GM12878 (cell line): ENCODE results near the gene DMRTC2. TPM values are rescaled to one million over a fixed set of nuclear protein-coding genes. Genes with fewer than 3 reads are reported as not detected.

ENCODE experiments used
- ATAC-seq: fragments of 200-7000 bp; cut with Tn5 transposase; 3 replicates; pipeline ENCODE4 v1.9.1; 2020; ENCODE audit warnings: mild to moderate bottlenecking, moderate library complexity
- BruUV-seq: library from RNA; stranded (reverse); fragments of 400-500 nt; replicated peaks from 2 replicates; lab custom pipeline; 2021; lab: Mats Ljungman, UMichigan
- CTCF ChIA-PET: fragments of 300-600 bp; sonication (Branson Sonifier 250); formaldehyde crosslinking; extraction: SDS; loops from one replicate; lab custom pipeline; 2021; ENCODE audit warnings: inconsistent platforms; lab: Yijun Ruan, JAX
- POLR2A ChIA-PET: fragments of 350-600 bp; formaldehyde crosslinking; extraction: SDS; loops from one replicate; lab custom pipeline; 2021; ENCODE audit warnings: inconsistent platforms; lab: Charles Lee
- RAD21 ChIA-PET: fragments of 300-600 bp; sonication (Branson Sonifier 250); formaldehyde crosslinking; loops from one replicate; lab custom pipeline; 2023; ENCODE audit warnings: antibody characterized with exemption; ENCODE audit not compliant: unreplicated experiment; lab: Charles Lee
- SMC1A ChIA-PET: fragments of 300-600 bp; sonication (Branson Sonifier 250); formaldehyde crosslinking; loops from one replicate; lab custom pipeline; 2023; ENCODE audit not compliant: unreplicated experiment, uncharacterized antibody; lab: Charles Lee
- DNase-seq: peaks from one replicate; pipeline ENCODE4 v3.0.0-alpha.2; 2011; ENCODE audit warnings: low read depth, low spot score
- FAIRE-seq: peaks from 3 replicates; lab custom pipeline; 2011; peaks lifted over from hg19 to GRCh38; lab: Jason Lieb, UNC
- H2AFZ ChIP-seq: 2 replicates; pipeline ENCODE4 v1.6.0; 2011; ENCODE audit warnings: low read depth, low read length, control low read depth; ENCODE audit not compliant: control insufficient read depth
- H3K27ac ChIP-seq: 2 replicates; pipeline ENCODE4 v1.5.1; 2011; ENCODE audit warnings: control low read depth; ENCODE audit not compliant: control insufficient read depth, insufficient read depth
- H3K27me3 ChIP-seq, 2 experiments: replicated peaks in 1 of 2; 2 replicates each; pipeline versions ENCODE4 v1.6.0 to v1.6.1; 2011; ENCODE audit warnings: low read length in 1 of 2; ENCODE audit not compliant: control insufficient read depth in 2 of 2, insufficient read depth in 2 of 2
- H3K36me3 ChIP-seq, 2 experiments: 2 replicates each; pipeline ENCODE4 v1.5.1; 2011; ENCODE audit warnings: low read length in 1 of 2; ENCODE audit not compliant: control insufficient read depth in 2 of 2, insufficient read depth in 2 of 2
- H3K4me1 ChIP-seq: 2 replicates; pipeline ENCODE4 v1.6.1; 2011; ENCODE audit warnings: mild to moderate bottlenecking, low read length, moderate library complexity, mixed read lengths; ENCODE audit not compliant: control insufficient read depth, insufficient read depth
- H3K4me2 ChIP-seq: 2 replicates; pipeline ENCODE4 v1.6.0; 2011; ENCODE audit warnings: control low read depth; ENCODE audit not compliant: control insufficient read depth, insufficient read depth
- H3K4me3 ChIP-seq: fragments of 200-600 bp; sonication (generic); 2 replicates; pipeline ENCODE4 v1.5.1; 2016
- H3K79me2 ChIP-seq: 2 replicates; pipeline ENCODE4 v1.6.0; 2011; ENCODE audit warnings: low read length; ENCODE audit not compliant: control insufficient read depth, insufficient read depth
- H3K9ac ChIP-seq: 2 replicates; pipeline ENCODE4 v1.8.0; 2011; ENCODE audit warnings: low read length, control low read depth, mixed read lengths; ENCODE audit not compliant: control insufficient read depth, insufficient read depth
- H3K9me3 ChIP-seq: replicated peaks from 3 replicates; pipeline ENCODE4 v1.5.1; 2011; ENCODE audit warnings: mild to moderate bottlenecking, low read length; ENCODE audit not compliant: control insufficient read depth, insufficient read depth
- H4K20me1 ChIP-seq: 2 replicates; pipeline ENCODE4 v1.6.0; 2011; ENCODE audit not compliant: control insufficient read depth, insufficient read depth
- CBX3 ChIP-seq: fragments of 200-600 bp; sonication (generic); IDR thresholded peaks from 2 replicates; pipeline ENCODE4 v1.6.1; 2016; ENCODE audit warnings: low read depth, borderline replicate concordance
- ESRRA ChIP-seq: IDR thresholded peaks from 2 replicates; pipeline ENCODE4 v1.6.1; 2012; ENCODE audit warnings: mild to moderate bottlenecking, low read length, improper control_type of control experiment
- FOS ChIP-seq: IDR thresholded peaks from 3 replicates; pipeline ENCODE4 v1.6.1; 2011; ENCODE audit warnings: borderline replicate concordance; ENCODE audit not compliant: insufficient read length; ENCODE audit errors: extremely low read depth
- HCFC1 ChIP-seq: fragments of 150-350 bp; IDR thresholded peaks from 2 replicates; pipeline ENCODE4 v1.6.1; 2014; ENCODE audit warnings: low read length
- HDAC6 ChIP-seq: fragments of 200-600 bp; sonication (generic); IDR thresholded peaks from one replicate; pipeline ENCODE4 v1.8.0; 2017; ENCODE audit warnings: antibody characterized with exemption; ENCODE audit not compliant: unreplicated experiment
- JUND ChIP-seq: IDR thresholded peaks from 2 replicates; pipeline ENCODE4 v1.6.1; 2012; ENCODE audit warnings: low read depth, mild to moderate bottlenecking, low read length, improper control_type of control experiment, moderate library complexity
- LARP7 ChIP-seq: fragments of 450-650 bp; IDR thresholded peaks from 2 replicates; pipeline ENCODE4 v1.6.1; 2017; ENCODE audit warnings: mild to moderate bottlenecking
- MEF2A ChIP-seq: IDR thresholded peaks from 2 replicates; pipeline ENCODE4 v1.6.1; 2011; ENCODE audit warnings: low read depth, mild to moderate bottlenecking, low read length, moderate library complexity; ENCODE audit not compliant: insufficient read depth
- PML ChIP-seq: IDR thresholded peaks from 2 replicates; pipeline ENCODE4 v1.6.1; 2012; ENCODE audit warnings: low read length, inconsistent platforms
- POLR2AphosphoS5 ChIP-seq: IDR thresholded peaks from 2 replicates; pipeline ENCODE4 v1.6.1; 2011; ENCODE audit warnings: mild to moderate bottlenecking, low read length, inconsistent platforms
- RAD21 ChIP-seq: IDR thresholded peaks from 2 replicates; pipeline ENCODE4 v1.6.1; 2011; ENCODE audit warnings: mild to moderate bottlenecking, low read depth, low read length, moderate library complexity; ENCODE audit not compliant: insufficient read depth
- RBBP5 ChIP-seq: fragments of 200-600 bp; sonication (generic); conservative IDR thresholded peaks from 2 replicates; pipeline ENCODE4 v1.6.1; 2016
- RELA ChIP-seq: fragments of 450-650 bp; IDR thresholded peaks from 2 replicates; pipeline ENCODE4 v1.8.0; 2014; ENCODE audit warnings: borderline replicate concordance; ENCODE audit not compliant: partially characterized antibody
- SKIL ChIP-seq: fragments of 450-650 bp; IDR thresholded peaks from 2 replicates; pipeline ENCODE4 v1.6.1; 2017; ENCODE audit warnings: mild to moderate bottlenecking, low read depth, inconsistent platforms; ENCODE audit not compliant: poor library complexity, severe bottlenecking
- SMC3 ChIP-seq: IDR thresholded peaks from 2 replicates; pipeline ENCODE4 v1.6.1; 2011; ENCODE audit warnings: low read length, improper control_type of control experiment, borderline replicate concordance
- SREBF1 ChIP-seq: IDR thresholded peaks from 2 replicates; pipeline ENCODE4 v1.6.1; 2012; ENCODE audit warnings: mild to moderate bottlenecking, low read length
- SRF ChIP-seq, 2 experiments: IDR thresholded peaks; 2 replicates each; pipeline ENCODE4 v1.6.1; 2011; ENCODE audit warnings: low read depth in 2 of 2, low read length in 2 of 2, mild to moderate bottlenecking in 1 of 2, moderate library complexity in 1 of 2
- TARDBP ChIP-seq: IDR thresholded peaks from 2 replicates; pipeline ENCODE4 v1.6.1; 2016; ENCODE audit warnings: borderline replicate concordance
- ZNF687 ChIP-seq: fragments of 450-650 bp; IDR thresholded peaks from 2 replicates; pipeline ENCODE4 v1.6.1; 2017; ENCODE audit warnings: mild to moderate bottlenecking, moderate library complexity
- WGBS: methylation state at CpG from one replicate; pipeline ENCODE4 v1.1.6; 2016; ENCODE audit warnings: low lambda C conversion rate; ENCODE audit not compliant: insufficient replicate concordance, insufficient coverage; ENCODE audit errors: missing lambda C conversion rate; 5-methylcytosine and 5-hydroxymethylcytosine counted together
- in situ Hi-C: fragments of 300-500 bp; cut with MboI; formaldehyde crosslinking; loops from 9 replicates; pipeline ENCODE4 v1.14.3; 2018; ENCODE audit warnings: mixed read lengths
- intact Hi-C: fragments of 100-400 bp; cut with micrococcal nuclease; formaldehyde crosslinking; loops from one replicate; pipeline ENCODE4 v1.14.2; 2022; ENCODE audit not compliant: unreplicated experiment
- polyA plus RNA-seq, 11 experiments: library from polyadenylated mRNA; depleted of rRNA in 4 of 11; unstranded in 6 of 11; stranded (reverse) in 5 of 11; fragments of >200 nt; fragmentation: Nextera tagmentation in 4 of 11; fragmentation: Illumina TruSeq in 1 of 11; extraction: Ambion mirVana in 4 of 11; extraction: Trizol in 1 of 11; gene quantifications; 1 replicate in 1 of 11; 2 replicates in 10 of 11; pipeline versions ENCODE4 v1.2.1 to v1.2.3, GENCODE V29; 2011 to 2016; ENCODE audit warnings: inconsistent platforms in 2 of 11, missing spikeins in 2 of 11, low read depth in 1 of 11
- total RNA-seq, 4 experiments: library from RNA; depleted of rRNA in 3 of 4; stranded (reverse); fragments of >200 nt in 3 of 4; fragmentation: Illumina TruSeq in 1 of 4; extraction: Trizol in 1 of 4; gene quantifications; 2 replicates each; pipeline versions ENCODE4 v1.2.1 to v1.2.3, GENCODE V29; 2013 to 2021

The DMRTC2 gene
- total and polyA plus RNA-seq, 10 of the 15 experiments (the other 5 are each of a cell fraction or from before 2014, with no cell fraction given), result not detected

GRCh38 chr19:41859213-41859617 lies 14.4 kb downstream of the DMRTC2 start:
- SMC1A ChIA-PET, result interaction anchor here (0.6 to 4.9 kb wide), 14 partner anchors 9 to 377 kb away, joined by 3 to 47 read pairs (median 6); partner anchors contain the start of genes ARHGEF1 and CD79A
- H2AFZ ChIP-seq, result peak overlapping the region; percentile 64
- H4K20me1 ChIP-seq, result peaks cover 4% of the 10 kb centered on the region
- peak overlapping the region; percentile 41; the same call in 1 of the 2 replicates for H3K4me3 ChIP-seq
- RAD21 ChIA-PET, result interaction anchor here (1.1 to 4.4 kb wide), 11 partner anchors 9 to 100 kb away, joined by 3 to 57 read pairs (median 11); partner anchors contain the start of genes CD79A and RABAC1
- H3K4me2 ChIP-seq, result peak overlapping the region; percentile 72
- H3K27ac ChIP-seq, result peak overlapping the region; percentile 98; the same call in 1 of the 2 replicates
- FAIRE-seq, result no peak
- H3K4me1 ChIP-seq, result peaks cover 18% of the 10 kb centered on the region
- BruUV-seq, result no TSS peak
- CTCF ChIA-PET, result interaction anchor here (0.8 to 4.6 kb wide), 17 partner anchors 9 to 217 kb away, joined by 3 to 85 read pairs (median 6); partner anchors contain the start of genes CD79A, RABAC1 and ZNF574
- POLR2A ChIA-PET, result interaction anchor here (0.9 to 4.3 kb wide), 8 partner anchors 12 to 537 kb away, joined by 3 to 46 read pairs (median 17); partner anchors contain the start of genes CD79A and RABAC1
- no peaks in the 10 kb centered on the region for H3K27me3 ChIP-seq
- WGBS, result 4% methylated on average over 8 of the region's 8 CpGs
- H3K9me3 ChIP-seq, result no peaks in the 10 kb centered on the region; the same call in 2 of the 3 replicates
- no peak for ATAC-seq
- DNase-seq, result no peak
- peaks cover 43% of the 10 kb centered on the region for H3K79me2 ChIP-seq
- H3K9ac ChIP-seq, result no peak overlapping the region; the same call in 1 of the 2 replicates
- intact Hi-C loops (no loop called here), in situ Hi-C loops (no loop called here)
- peaks cover 20 to 21% of the 10 kb centered on the region in 2 experiments for H3K36me3 ChIP-seq
- TF ChIP-seq JUND (no peak), RAD21 (peak; percentile 43; the same call in 1 of the 2 replicates), SMC3 (peak; percentile 58; the same call in 1 of the 2 replicates), PML (no peak; the same call in 1 of the 2 replicates), SRF (IDR thresholded peaks at IDR 0.05; ENCODE audit: low read depth in 2 of 2, low read length in 2 of 2) (no peak), SREBF1 (no peak), SKIL (no peak), LARP7 (no peak), HCFC1 (no peak), MEF2A (no peak), CBX3 (no peak), ZNF687 (no peak), ESRRA (no peak), FOS (no peak), HDAC6 (no peak), RELA (no peak), RBBP5 (no peak), POLR2AphosphoS5 (no peak), TARDBP (no peak)
